NCI-H2081 (cell line): Measurements from ENCODE around the gene PPP6C.
A peak's percentile ranks its signal among the peaks of the same experiment; 100 is the strongest.
"Not testable (repeated sequence)": the region's sequence is repeated elsewhere in the genome, so short reads cannot be mapped to it uniquely, and the experiment has no call there.

Source experiments
- DNase-seq, 2 experiments: peaks; one replicate each; lab custom pipeline; 2025; lab: John Stamatoyannopoulos, UW

The PPP6C gene

DNA sequence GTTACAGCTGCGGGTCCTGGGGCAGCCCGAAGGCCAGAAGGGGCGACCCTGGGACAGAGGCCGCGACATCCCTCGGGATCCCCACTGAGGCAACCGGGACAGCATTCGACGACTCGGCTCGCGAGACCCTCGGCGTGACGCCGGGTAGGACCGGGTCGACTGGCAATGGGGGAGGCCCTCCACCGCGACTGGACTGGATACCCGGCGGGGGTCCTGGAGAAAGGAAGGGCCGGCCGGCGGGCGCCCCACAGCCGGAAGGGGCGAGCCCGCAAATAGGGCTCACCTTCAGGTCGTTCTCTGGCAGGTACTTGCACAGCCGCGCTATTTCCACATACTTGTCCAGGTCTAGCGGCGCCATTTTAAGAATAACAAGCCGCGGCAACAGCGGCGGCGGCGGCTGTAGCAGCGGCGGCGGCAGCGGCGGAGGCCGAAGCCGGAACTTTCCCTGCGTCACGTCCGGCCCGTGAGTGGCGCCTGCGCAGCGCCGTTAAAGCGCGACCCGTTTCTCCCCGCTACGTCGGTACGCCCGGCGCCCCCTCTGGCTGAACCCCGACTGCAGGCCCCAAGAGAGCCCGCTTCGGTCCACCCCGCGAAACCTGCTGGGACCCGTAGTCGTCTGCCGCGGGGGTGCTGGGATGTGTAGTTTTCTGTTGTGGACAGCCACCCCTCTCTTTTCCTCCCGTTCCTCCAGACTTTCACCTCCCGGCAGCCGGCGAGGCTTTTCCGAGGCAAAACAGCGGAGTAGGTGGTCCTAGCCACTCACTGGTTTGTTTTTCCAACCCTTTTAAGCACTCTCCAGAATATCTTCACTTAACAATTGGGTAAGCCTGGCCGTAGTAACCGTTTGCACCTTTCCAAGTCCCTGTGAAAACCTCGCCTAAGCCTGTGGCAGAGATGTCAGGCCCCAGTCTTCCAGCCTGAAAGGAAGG lies at the start of gene PPP6C:
Gene PPP6C, minus strand, starts transcription at position 443 of the 929 bp plus-strand sequence. Its CDS starts 85 bp downstream, at position 358.
- peak; percentile 93 for DNase-seq

DNA sequence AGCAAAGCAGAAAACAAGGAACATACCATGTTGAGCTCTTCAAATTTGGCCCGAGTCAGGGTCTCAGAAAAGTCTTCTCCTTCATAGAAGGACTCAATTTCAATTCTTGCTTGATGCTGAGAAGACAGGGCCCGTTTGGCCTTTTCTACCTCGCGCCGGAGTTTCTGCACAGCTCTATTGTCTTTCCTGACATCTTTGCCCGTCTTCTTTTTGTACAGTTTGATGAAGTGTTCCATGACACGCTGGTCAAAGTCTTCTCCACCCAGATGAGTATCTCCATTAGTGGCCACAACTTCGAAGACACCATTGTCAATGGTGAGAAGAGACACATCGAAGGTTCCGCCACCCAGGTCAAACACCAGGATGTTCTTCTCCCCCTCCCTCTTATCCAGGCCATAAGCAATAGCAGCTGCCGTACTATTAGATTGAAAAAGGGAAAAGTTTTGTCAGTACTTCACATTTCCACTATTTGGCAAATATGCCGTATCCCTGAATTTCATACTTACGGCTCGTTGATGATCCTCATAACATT lies 49.4 kb upstream of the PPP6C start:
- DNase-seq: no peak

DNA sequence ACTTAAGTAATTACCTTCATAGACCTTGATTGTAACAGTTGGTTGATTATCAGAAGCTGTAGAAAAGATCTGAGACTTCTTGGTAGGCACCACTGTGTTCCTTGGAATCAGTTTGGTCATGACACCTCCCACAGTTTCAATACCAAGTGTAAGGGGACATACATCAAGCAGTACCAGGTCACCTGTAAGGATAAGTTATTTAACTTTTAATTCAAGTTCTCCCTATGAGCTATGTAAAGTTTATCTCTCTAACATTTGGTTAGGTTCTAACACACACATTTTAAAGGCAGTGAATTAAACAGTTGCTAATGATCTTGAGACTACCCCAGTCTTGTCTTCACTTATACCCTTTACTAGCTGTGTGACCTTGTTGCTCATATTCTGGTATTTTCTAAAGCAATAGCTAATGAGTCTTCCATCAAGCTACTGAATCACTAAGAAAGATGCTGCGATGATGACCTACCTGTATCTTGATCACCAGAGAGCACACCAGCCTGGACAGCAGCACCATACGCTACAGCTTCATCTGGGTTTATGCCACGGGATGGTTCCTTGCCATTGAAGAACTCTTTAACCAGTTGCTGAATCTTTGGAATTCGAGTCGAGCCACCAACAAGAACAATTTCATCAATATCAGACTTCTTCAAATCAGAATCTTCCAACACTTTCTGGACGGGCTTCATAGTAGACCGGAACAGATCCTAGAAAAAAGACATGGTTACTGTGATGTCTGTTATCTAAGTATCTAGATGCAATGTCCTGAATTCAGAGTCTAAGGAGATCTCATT lies 48.7 kb upstream of the PPP6C start:
- no peak for DNase-seq

DNA sequence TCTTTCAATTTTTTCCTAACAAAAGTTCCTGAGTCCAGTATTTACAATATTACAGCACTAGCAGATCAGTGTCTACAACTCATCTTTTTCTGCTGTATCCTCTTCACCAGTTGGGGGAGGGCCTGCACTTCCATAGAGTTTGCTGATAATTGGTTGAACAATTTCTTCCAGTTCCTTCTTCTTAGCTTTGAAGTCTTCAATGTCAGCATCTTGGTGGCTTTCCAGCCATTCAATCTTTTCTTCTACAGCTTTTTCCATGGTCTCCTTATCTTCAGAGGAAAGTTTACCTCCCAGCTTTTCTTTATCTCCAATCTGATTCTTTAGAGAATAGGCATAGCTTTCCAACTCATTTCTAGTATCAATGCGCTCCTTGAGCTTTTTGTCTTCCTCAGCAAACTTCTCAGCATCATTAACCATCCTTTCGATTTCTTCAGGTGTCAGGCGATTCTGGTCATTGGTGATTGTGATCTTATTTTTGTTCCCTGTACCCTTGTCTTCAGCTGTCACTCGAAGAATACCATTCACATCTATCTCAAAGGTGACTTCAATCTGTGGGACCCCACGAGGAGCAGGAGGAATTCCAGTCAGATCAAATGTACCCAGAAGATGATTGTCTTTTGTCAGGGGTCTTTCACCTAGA lies 47.0 kb upstream of the PPP6C start:
- not testable (repeated sequence) for DNase-seq

DNA sequence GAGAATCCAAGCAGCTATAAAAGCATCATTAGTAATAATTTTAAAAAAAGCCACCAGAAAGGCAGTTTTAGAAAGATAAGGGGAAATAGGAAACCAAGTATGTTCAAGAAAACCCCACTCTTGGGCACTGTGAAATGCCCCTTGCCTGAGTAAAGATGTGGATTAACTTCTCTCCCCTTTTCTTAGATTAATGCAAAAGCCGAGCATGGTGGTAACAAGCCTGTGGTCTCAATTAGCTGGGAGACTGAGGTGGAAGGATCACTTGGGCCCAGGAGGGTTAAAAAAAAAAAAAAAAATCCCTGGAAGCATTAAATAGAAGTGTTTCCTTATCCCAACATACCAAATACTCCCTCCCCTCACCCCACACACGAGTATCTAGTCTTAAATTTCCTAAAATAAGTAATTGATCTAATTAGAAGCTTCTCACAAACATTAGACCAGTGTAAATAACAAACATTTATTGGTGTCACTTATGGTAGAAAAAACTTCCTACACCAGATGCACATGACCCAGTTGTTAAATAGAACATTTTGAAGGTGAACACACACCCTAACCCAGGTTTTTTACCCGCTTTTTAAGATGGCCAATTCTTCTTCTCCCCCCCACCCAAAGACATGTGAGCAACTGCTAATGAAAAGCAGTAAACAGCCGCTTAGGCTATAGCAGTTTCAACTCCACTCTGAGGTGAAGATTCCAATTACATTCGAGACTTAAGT lies 46.4 kb upstream of the PPP6C start:
- no peak for DNase-seq

DNA sequence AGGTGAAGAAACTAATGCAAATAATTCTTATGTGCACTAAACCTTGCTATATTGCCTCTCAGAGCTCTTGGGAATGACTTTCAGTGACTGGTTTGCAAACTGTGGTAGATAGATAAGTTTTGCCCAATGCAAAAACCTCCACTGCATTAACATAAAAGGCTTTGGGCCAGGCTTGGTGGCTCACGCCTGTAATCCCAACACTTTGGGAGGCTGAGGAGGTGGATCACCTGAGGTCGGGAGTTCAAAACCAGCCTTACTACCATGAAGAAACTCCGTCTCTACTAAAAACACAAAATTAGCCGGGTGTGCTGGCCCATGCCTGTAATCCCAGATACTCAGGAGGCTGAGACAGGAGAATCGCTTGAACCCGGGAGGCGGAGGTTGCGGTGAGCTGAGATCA lies 44.5 kb upstream of the PPP6C start:
- not testable (repeated sequence) for DNase-seq

DNA sequence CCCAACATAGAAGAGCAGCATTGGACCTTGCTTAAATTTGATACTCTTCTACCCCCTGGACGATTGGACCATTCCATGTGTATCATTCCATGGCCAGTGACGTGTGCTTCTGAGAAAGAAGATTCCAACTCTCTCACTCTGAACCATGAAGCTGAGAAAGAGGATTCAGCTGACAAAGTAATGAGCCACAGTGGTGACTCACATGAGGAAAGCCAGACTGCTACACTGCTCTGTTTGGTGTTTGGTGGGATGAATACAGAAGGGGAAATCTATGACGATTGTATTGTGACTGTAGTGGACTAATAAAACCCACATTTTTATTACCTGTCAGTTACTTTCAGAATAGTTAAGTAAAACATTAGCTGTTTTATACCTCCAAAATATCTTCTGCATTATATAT lies 44.1 kb upstream of the PPP6C start:
- no peak for DNase-seq

DNA sequence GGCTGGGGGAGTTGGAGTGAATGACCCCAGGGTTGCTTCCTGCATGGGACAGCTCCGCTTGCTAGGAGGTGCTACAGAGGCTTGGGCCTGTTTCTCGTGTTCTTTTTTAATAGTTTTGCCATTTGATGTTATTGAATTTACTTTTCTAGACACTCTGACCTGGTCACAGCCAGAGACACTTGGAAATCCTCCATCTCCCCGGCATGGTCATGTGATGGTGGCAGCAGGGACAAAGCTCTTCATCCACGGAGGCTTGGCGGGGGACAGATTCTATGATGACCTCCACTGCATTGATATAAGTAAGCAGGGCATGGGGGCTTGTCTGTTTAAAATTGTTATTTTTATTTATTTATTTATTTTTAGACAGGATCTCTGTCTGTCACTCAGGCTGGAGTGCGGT lies 38.2 kb upstream of the PPP6C start:
- no peak for DNase-seq

DNA sequence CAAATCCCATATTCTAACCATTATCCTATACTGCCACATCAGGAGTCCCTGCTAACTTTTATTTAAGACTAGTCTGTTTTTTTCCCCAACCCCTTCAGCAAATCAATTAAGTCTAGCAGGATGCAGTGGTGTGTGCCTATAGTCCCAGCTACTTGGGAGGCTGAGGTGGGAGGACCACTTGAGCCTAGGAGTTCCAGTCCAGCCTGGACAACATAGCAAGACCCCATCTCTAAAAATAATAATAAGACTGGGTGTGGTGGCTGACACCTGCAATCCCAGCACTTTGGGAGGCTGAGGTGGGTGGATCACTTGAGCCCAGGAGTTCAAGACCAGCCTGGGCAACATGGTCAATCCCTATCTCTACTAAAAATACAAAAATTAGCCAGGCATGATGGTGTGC lies 35.3 kb upstream of the PPP6C start:
- DNase-seq: not testable (repeated sequence)

DNA sequence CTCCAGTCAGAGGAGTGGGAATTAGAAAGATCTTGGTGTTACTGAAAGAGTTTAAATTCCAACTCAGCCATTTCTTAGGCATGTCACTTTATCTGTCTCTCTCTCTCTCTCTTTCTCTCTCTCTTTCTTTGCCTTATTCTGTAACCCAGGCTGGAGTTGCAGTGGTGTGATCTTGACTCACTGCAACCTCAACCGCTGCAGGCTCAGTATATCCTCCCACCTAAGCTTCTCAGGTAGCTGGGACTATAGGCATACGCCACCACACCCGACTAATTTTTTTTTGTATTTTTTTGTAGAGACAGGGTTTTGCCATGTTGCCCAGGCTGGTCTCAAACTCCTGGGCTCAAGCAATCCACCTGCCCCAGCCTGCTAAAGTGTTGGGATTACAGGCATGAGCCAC lies 29.0 kb upstream of the PPP6C start:
- DNase-seq: no peak

DNA sequence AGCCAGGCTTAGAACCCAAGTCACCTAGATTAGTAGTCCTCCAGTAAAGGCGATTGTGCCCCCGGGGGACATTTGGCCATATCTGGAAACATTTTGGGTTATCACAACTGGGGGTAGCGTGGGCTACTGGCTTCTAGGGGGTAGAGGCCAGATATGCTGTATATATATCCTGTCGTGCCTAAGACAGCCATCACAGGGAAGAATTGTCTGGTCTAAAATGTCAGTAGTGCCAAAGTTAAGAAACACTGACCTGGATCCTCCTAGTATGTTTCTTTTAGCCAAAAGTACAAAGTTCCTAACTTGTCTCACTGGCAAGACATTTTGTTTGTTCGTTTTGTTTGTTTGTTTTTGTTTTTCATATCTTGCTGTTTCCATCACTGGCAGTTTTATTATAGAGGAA lies 24.6 kb upstream of the PPP6C start:
- DNase-seq: no peak

DNA sequence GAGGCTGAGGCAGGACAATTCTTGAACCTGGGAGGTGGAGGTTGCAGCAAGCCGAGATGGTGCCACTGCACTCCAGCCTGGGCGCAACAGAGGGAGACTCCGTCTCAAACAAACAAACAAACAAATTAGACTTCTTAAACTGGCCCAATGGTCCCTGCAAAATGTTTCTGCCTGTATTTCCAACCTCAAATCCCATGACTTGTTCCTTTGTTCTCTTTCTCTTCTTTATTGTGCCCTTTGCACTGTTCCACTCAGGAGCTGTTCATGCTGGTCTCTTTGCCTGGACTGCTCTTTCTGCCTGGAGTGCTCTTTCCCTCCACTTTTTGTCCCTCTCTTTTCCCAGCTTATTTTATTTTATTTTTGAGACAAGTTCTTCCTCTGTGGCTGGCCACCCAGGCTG lies 14.9 kb upstream of the PPP6C start:
- no peak for DNase-seq

DNA sequence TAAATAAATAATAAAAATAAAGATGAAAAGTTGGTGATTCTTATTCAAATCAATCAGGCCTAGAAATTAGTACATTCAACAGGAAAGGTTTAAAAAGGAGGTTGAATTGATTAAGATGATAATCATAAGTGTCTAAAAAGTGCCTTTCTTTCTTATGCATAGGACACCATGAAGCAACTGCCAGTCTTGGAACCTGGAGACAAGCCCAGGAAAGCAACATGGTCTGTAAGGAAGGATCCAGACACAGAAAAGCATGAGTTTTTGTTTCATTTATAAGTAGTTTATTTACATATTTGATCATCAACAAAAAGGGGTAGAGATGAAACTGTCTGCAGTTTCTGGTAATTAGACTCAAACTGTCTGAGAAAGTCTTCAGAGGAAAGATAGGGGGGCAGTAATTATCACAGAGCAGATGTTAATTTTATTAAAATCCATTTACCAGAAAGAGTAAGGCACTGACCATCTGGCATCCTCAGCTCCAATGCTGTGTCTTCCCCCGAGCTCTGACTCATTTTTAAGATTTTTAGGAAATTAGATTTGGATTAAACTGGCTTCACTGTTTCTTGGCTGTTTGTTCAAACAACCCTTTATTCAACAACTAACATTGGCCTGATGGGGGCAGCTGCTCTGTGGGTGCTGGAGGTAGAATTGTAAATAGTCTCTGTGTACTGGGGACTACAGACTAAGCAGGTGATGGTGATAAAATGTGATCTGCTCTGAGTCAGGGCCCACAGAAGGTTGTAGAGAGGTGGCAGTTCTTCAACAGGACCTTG lies 13.4 kb upstream of the PPP6C start:
- peak in 1 of 2 experiments; percentile 20 for DNase-seq

DNA sequence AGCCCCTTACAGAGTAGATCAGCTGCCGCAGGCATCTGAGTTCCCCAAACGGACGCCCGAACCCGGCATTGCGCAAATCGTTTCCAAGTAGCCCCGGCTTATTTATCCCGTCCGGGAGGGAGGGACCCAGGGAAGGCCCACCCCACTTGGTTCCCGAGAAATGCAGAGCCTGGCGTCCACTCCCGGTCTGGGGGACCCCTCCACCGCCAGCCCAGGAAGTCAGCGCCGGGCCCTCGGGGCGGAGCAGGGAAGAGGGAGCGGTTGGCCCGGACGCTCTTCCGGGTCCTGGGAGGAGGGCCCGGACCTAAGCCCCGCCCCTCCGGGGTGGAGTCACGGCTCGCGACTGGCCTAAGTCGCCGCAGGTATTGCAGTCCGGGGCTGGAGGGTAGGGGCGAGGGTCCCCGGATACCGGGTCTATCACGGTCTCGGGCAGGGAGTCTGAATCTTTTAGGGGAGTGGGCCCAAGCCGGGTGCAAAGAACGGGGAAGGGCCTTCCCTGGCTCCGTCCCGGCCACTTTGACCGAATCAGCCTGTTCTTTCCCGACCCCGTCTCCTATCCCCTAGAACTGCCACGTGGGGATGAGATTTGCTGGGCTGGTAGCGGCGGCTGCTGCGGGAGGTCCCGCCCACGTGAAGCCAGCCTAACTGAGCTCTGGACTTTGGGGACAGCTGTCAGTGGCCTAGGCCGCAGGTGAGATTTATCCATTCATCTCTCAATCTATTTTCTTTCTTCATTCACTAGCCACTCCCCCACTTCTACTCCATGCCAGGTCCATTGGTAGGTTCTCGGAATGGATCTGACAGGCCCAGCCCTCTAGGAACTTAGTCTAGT lies 10.8 kb upstream of the PPP6C start, which contains the start of gene RABEPK:
Gene RABEPK, plus strand, starts transcription at position 327 of the 832 bp plus-strand sequence. CDS start 2,472 bp downstream, outside the sequence.
- peak; percentile 90 to 92 for DNase-seq

DNA sequence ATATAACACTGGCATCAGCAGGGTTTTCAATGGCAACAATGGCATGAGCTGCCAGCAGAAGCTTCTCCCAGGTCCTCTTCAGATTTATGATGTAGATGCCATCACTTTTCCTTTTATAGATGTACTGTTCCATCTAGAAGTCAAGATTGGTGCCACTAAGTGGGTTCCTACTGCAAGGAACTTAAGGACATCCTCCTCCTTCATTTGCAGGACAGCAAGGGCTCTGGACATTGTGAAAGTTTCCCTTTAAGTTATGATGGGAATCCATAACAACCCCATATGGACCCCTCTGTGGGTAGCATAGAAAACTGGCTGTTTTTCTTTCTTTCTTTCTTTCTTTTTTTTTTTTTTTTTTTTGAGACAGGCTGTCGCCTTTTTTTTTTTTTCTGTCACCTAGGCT lies 6.0 kb upstream of the PPP6C start:
- DNase-seq: not testable (repeated sequence)

DNA sequence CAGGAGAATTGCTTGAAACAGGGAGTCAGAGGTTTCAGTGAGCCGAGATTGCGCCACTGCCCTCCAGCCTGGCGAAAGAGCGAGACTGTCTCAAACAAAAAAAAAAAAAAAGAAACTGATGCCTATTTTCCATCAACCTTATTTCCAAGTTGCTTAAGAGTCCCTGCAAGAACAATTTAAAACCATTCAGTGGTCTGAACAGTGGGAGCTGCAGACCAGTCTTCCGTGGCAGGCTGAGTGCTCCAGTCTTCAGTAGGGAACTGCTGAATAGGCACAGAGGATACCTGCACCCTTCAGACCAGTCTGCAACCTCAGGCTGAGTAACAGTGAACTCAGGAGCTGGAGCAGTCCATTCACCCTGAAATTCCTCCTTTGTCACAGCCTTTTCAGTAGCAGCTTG lies 4.9 kb upstream of the PPP6C start:
- not testable (repeated sequence) for DNase-seq

DNA sequence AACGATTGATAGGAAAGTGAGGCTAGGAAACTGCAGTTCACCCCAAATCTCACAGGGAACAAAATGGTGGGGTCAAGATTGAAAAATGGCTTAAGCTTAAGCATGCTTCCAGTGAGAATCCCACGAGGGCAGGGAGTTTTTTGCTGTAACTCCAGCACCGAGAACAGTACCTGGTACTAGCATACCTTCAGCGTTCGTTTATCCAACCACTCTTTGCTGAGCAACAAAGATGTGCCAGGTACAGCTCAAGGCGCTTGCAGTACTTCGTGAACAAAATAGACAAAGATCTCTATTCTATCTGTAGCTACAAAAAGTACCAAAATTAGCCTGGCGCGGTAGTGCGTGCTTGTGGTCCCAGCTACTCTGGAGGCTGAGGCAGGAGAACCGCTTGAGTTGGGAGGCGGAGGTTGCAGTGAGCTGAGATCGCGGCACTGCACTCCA lies 778 bp upstream of the PPP6C start:
- DNase-seq: no peak

DNA sequence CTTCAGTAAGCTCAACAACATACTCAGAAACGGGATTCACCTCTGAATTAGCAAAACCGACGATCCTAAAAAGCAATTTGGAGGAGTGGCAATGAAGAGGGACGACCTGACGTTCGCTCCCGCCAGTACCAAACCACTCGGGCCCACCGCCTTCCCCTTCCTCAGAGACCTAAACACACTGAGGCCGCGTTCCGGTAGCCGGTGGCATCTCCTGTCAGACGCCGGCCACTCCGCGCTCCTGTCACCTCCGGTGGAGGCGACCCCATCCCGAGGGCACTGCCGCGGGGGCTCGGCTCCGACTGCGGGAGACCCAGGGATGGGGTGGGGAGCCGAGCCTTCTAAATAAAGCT lies 617 bp downstream of the PPP6C start:
- DNase-seq: no peak

DNA sequence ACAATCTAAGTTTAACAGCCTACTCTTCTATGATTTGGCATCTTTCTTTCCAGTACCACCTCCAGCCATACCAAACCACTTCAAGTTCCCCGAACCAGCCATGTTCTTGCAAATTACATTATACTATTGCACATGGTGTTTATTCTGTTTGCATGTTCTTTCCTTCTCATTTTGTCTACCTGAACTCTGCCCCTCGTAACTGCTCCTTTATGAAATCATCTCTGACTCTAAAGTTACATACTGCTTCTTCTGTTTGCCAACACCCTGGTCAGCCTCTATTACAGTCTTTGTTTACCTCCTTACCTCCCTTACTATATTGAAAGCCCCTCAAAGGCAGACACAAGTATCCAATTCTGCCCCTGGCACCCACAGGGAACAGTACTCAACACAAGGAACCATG lies 6.0 kb downstream of the PPP6C start:
- no peak for DNase-seq

DNA sequence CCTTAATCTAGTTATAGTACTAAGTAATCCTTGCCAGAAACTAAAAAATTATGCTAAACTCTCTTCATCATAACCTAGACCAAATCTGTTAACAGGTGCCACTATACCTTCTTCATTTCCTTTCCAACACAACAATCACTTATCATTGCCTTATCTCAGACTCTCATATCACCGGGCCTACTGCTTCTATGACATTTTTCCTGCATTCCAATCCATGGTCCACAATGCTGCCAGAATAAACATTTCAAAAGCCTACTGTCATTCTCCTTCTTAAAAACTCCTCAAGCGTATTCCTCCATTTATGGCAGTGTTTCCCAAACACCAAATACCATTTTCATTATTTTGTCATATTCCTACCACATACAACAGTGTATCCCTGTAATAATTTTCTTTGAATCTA lies 6.5 kb downstream of the PPP6C start:
- no peak for DNase-seq
